Panc1 (cell line): ENCODE results near the gene ZNF778. TPM values are rescaled to one million over a fixed set of nuclear protein-coding genes. Genes with fewer than 3 reads are reported as not detected.

Experiments used
- ATAC-seq: fragments of 200-7000 bp; cut with Tn5 transposase; 2 replicates; pipeline ENCODE4 v1.9.1; 2020; ENCODE audit warnings: mild to moderate bottlenecking, moderate library complexity
- BruUV-seq: library from RNA; stranded (reverse); fragments of 400-500 nt; replicated peaks from 2 replicates; lab custom pipeline; 2021; lab: Mats Ljungman, UMichigan
- CTCF ChIA-PET: fragments of 300-600 bp; sonication (Branson Sonifier 250); formaldehyde crosslinking; loops from one replicate; lab custom pipeline; 2022; ENCODE audit warnings: antibody characterized with exemption; lab: Charles Lee
- POLR2A ChIA-PET: fragments of 300-600 bp; sonication (Branson Sonifier 250); formaldehyde crosslinking; loops from one replicate; lab custom pipeline; 2022; ENCODE audit warnings: antibody characterized with exemption; lab: Charles Lee
- DNase-seq: peaks from one replicate; pipeline ENCODE4 v3.0.0-alpha.2; 2010; ENCODE audit warnings: low read depth, low spot score
- H3K27ac ChIP-seq: 2 replicates; pipeline ENCODE4 v1.5.1; 2011; ENCODE audit warnings: mild to moderate bottlenecking, low read length, inconsistent platforms
- H3K27me3 ChIP-seq: fragments of 200-500 bp; sonication (Bioruptor generic); 2 replicates; pipeline ENCODE4 v1.6.0; 2014; ENCODE audit warnings: low read length, inconsistent platforms; ENCODE audit not compliant: control insufficient read depth, insufficient read depth
- H3K36me3 ChIP-seq: fragments of 200-500 bp; sonication (Bioruptor generic); 2 replicates; pipeline ENCODE4 v1.5.1; 2014; ENCODE audit warnings: inconsistent platforms, mild to moderate bottlenecking, low read length, moderate library complexity; ENCODE audit not compliant: control insufficient read depth, insufficient read depth
- H3K4me1 ChIP-seq: 2 replicates; pipeline ENCODE4 v1.5.1; 2011; ENCODE audit warnings: inconsistent platforms, mild to moderate bottlenecking, low read length, moderate library complexity; ENCODE audit not compliant: control insufficient read depth, insufficient read depth
- H3K4me3 ChIP-seq, 2 experiments: 2 replicates each; pipeline ENCODE4 v1.5.1; 2011 to 2012; ENCODE audit warnings: low read depth in 2 of 2, low read length in 2 of 2, mild to moderate bottlenecking in 2 of 2, inconsistent platforms in 1 of 2, moderate library complexity in 1 of 2
- H3K9me3 ChIP-seq: fragments of 200-500 bp; sonication (Bioruptor generic); 2 replicates; pipeline ENCODE4 v1.5.1; 2014; ENCODE audit warnings: low read depth, mild to moderate bottlenecking, inconsistent platforms, low read length, moderate library complexity; ENCODE audit not compliant: control insufficient read depth, insufficient read depth
- POLR2AphosphoS5 ChIP-seq: IDR thresholded peaks from 2 replicates; pipeline ENCODE4 v1.6.1; 2012; ENCODE audit warnings: mild to moderate bottlenecking, low read depth, low read length, moderate library complexity
- SIN3A ChIP-seq: IDR thresholded peaks from 2 replicates; pipeline ENCODE4 v1.6.1; 2012; ENCODE audit warnings: low read depth, mild to moderate bottlenecking, low read length, moderate library complexity, borderline replicate concordance; ENCODE audit not compliant: insufficient read depth
- TCF7L2 ChIP-seq: IDR thresholded peaks from 2 replicates; pipeline ENCODE4 v1.6.1; 2011; ENCODE audit warnings: mild to moderate bottlenecking, low read depth, low read length, inconsistent platforms
- in situ Hi-C: cut with HindIII; loops from 2 replicates; pipeline ENCODE4 v1.10.0; 2016; ENCODE audit warnings: low sequenced_read_pairs, low pct_unique_long_range_greater_than_20kb
- intact Hi-C: fragments of 100-400 bp; cut with micrococcal nuclease; formaldehyde crosslinking; loops from one replicate; pipeline ENCODE4 v1.10.0; 2022; ENCODE audit not compliant: unreplicated experiment
- total RNA-seq: library from RNA; stranded (reverse); gene quantifications from one replicate; pipeline ENCODE4 v1.2.1, GENCODE V29; 2021; ENCODE audit not compliant: unreplicated experiment
- TF ChIP-seq, protein P1 (sequence below): fragments of 450-650 bp; IDR thresholded peaks from 2 replicates; pipeline ENCODE4 v1.5.1; 2017; ENCODE audit warnings: mild to moderate bottlenecking
- TF ChIP-seq, protein P2 (sequence below), 2 experiments: IDR thresholded peaks; 2 replicates each; pipeline ENCODE4 v1.6.1; 2011 to 2012; ENCODE audit warnings: low read depth in 2 of 2, control low read depth in 1 of 2, low read length in 1 of 2, mild to moderate bottlenecking in 1 of 2, moderate library complexity in 1 of 2; ENCODE audit not compliant: insufficient read depth in 1 of 2

ZNF778 gene
- total RNA-seq, 1 experiment from 2014 or later, result 15.0 TPM

DNA sequence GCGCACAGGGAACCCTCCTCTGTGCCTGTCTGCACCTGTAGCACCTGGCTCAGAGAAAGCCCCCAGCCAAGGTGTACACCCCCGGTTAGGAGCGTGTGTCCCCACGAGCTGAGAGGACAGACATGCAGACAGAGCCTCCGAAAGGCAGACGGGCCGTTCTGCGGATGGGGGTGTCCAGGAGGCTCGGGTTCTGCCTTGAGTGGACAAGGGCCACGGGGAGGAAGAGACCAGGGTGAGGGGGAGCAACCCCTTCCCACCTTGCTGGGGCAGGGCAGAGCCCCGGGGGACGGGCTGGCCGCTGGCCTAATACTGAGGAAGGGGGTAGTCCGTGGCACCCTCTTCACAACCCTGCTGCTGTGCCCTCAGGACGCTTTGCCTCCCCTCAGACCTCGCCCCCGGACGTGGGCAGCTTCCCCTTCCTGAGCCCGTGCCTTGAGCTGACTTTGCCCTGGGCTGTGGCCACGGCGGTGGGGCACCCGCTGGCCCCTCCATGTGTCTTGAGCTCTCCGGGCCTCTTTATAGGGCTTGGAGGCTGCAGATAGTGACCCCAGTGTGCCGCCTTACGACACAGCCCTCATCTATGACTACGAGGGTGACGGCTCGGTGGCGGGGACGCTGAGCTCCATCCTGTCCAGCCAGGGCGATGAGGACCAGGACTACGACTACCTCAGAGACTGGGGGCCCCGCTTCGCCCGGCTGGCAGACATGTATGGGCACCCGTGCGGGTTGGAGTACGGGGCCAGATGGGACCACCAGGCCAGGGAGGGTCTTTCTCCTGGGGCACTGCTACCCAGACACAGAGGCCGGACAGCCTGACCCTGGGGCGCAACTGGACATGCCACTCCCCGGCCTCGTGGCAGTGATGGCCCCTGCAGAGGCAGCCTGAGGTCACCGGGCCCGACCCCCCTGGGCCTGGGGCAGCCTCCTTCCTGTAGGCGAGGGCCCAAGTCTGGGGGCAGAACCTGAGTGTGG, 22.9 kb upstream of the ZNF778 start:
- ATAC-seq, result no peak
- intact Hi-C loops, result no loop called here
- CTCF ChIA-PET, result no interaction called here

DNA sequence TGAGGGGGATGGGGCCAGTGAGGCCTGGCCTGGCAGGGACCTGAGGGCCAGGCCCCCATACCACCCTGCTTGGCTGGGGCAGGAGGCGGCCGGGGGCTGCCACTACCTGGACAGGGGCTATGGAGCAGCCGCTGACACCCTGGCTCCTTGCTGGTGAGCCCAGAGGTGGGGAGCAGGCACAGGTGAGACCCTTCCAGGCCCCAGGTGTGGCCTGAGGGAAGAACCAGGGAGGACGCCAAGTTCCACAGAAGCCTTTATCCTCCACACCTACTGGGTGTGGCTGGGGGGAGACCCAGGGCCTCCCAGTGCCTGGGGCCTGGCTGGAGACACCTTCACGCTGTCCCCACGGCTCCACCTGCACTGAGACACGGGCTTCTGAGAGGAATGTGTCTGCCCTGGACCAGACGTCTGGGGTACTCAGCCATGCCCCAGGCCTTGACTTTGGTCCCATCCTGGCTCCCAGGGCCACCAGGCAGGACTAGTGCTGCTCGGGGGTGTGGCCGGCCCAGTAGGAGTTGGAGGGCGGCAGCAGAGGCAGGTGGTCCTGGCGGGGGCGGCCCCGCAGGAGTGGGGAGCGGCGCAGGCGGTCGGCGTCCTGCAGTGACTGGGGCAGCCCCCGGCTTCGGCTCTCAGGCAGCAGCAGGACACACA, 21.9 kb upstream of the ZNF778 start:
- DNase-seq (no peak), ATAC-seq (no peak)
- Histone ChIP-seq H3K36me3 (no peaks in the 10 kb centered on the region; the same call in 1 of the 2 replicates), H3K4me3 (no peak overlapping the region), H3K4me1 (no peaks in the 10 kb centered on the region), H3K27me3 (no peaks in the 10 kb centered on the region), H3K9me3 (no peaks in the 10 kb centered on the region), H3K27ac (no peak overlapping the region)
- TF ChIP-seq, protein P1, sequence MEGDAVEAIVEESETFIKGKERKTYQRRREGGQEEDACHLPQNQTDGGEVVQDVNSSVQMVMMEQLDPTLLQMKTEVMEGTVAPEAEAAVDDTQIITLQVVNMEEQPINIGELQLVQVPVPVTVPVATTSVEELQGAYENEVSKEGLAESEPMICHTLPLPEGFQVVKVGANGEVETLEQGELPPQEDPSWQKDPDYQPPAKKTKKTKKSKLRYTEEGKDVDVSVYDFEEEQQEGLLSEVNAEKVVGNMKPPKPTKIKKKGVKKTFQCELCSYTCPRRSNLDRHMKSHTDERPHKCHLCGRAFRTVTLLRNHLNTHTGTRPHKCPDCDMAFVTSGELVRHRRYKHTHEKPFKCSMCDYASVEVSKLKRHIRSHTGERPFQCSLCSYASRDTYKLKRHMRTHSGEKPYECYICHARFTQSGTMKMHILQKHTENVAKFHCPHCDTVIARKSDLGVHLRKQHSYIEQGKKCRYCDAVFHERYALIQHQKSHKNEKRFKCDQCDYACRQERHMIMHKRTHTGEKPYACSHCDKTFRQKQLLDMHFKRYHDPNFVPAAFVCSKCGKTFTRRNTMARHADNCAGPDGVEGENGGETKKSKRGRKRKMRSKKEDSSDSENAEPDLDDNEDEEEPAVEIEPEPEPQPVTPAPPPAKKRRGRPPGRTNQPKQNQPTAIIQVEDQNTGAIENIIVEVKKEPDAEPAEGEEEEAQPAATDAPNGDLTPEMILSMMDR, result no peak
- TF ChIP-seq TCF7L2, result no peak
- TF ChIP-seq POLR2AphosphoS5, result no peak
- TF ChIP-seq SIN3A, result no peak
- TF ChIP-seq, protein P2, sequence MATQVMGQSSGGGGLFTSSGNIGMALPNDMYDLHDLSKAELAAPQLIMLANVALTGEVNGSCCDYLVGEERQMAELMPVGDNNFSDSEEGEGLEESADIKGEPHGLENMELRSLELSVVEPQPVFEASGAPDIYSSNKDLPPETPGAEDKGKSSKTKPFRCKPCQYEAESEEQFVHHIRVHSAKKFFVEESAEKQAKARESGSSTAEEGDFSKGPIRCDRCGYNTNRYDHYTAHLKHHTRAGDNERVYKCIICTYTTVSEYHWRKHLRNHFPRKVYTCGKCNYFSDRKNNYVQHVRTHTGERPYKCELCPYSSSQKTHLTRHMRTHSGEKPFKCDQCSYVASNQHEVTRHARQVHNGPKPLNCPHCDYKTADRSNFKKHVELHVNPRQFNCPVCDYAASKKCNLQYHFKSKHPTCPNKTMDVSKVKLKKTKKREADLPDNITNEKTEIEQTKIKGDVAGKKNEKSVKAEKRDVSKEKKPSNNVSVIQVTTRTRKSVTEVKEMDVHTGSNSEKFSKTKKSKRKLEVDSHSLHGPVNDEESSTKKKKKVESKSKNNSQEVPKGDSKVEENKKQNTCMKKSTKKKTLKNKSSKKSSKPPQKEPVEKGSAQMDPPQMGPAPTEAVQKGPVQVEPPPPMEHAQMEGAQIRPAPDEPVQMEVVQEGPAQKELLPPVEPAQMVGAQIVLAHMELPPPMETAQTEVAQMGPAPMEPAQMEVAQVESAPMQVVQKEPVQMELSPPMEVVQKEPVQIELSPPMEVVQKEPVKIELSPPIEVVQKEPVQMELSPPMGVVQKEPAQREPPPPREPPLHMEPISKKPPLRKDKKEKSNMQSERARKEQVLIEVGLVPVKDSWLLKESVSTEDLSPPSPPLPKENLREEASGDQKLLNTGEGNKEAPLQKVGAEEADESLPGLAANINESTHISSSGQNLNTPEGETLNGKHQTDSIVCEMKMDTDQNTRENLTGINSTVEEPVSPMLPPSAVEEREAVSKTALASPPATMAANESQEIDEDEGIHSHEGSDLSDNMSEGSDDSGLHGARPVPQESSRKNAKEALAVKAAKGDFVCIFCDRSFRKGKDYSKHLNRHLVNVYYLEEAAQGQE (IDR thresholded peaks at IDR 0.05; ENCODE audit: insufficient read depth in 1 of 2, low read depth in 2 of 2, low read length in 1 of 2), result no peak
- intact Hi-C loops, result no loop called here
- no TSS peak for BruUV-seq
- POLR2A ChIA-PET, result no interaction called here
- CTCF ChIA-PET, result no interaction called here
- in situ Hi-C loops, result no loop called here

More for the DNA sequence above, 22.9 kb upstream of the ZNF778 start:
- Histone ChIP-seq H3K27me3 (no peaks in the 10 kb centered on the region), H3K36me3 (no peaks in the 10 kb centered on the region; the same call in 1 of the 2 replicates), H3K4me3 (no peak overlapping the region), H3K4me1 (no peaks in the 10 kb centered on the region), H3K27ac (no peak overlapping the region), H3K9me3 (no peaks in the 10 kb centered on the region)
- POLR2A ChIA-PET, result no interaction called here
- no peak for DNase-seq
- in situ Hi-C loops, result no loop called here
- no TSS peak for BruUV-seq
- TF ChIP-seq SIN3A (no peak), POLR2AphosphoS5 (no peak), TCF7L2 (no peak)
- TF ChIP-seq, protein P1, result no peak
- TF ChIP-seq, protein P2 (IDR thresholded peaks at IDR 0.05; ENCODE audit: insufficient read depth in 1 of 2, low read depth in 2 of 2, low read length in 1 of 2), result no peak
